IMR-90 (cell line): ENCODE data around the gene L3MBTL4. TPM values are rescaled to one million over a fixed set of nuclear protein-coding genes. Genes with fewer than 3 reads are reported as not detected.

Experiments used
- ATAC-seq: fragments of 200-7000 bp; cut with Tn5 transposase; 2 replicates; pipeline ENCODE4 v1.9.1; 2020; ENCODE audit warnings: low read depth, mild to moderate bottlenecking, moderate library complexity
- BruUV-seq: library from RNA; stranded (reverse); fragments of 400-500 nt; replicated peaks from 2 replicates; lab custom pipeline; 2021; lab: Mats Ljungman, UMichigan
- CTCF ChIA-PET: fragments of 300-600 bp; formaldehyde crosslinking; extraction: SDS; loops from one replicate; lab custom pipeline; 2021; ENCODE audit warnings: antibody characterized with exemption; lab: Yijun Ruan, JAX
- POLR2A ChIA-PET: fragments of 300-600 bp; sonication (Branson Sonifier 250); formaldehyde crosslinking; loops from one replicate; lab custom pipeline; 2022; ENCODE audit warnings: antibody characterized with exemption; ENCODE audit not compliant: unreplicated experiment; lab: Charles Lee
- DNase-seq: peaks from one replicate; pipeline ENCODE4 v3.0.0; 2013
- H2AFZ ChIP-seq: replicated peaks from 2 replicates; pipeline ENCODE3; 2013; ENCODE audit warnings: low read length, mild to moderate bottlenecking; ENCODE audit not compliant: poor library complexity
- H2AK5ac ChIP-seq: 2 replicates; pipeline ENCODE4 v1.6.1; 2013; ENCODE audit warnings: low read depth, low read length, inconsistent platforms
- H2AK9ac ChIP-seq: replicated peaks from 2 replicates; pipeline ENCODE3; 2013; ENCODE audit warnings: mild to moderate bottlenecking, low read depth, low read length, moderate library complexity; ENCODE audit not compliant: poor library complexity
- H2BK120ac ChIP-seq: 2 replicates; pipeline ENCODE4 v1.6.1; 2013; ENCODE audit warnings: low read depth, low read length, inconsistent platforms
- H2BK15ac ChIP-seq: 3 replicates; pipeline ENCODE4 v1.6.1; 2013; ENCODE audit warnings: low read depth, low read length, inconsistent platforms
- H2BK20ac ChIP-seq: 2 replicates; pipeline ENCODE4 v1.6.1; 2013; ENCODE audit warnings: low read depth, mild to moderate bottlenecking, inconsistent platforms, low read length, moderate library complexity
- H2BK5ac ChIP-seq: 2 replicates; pipeline ENCODE4 v1.6.1; 2013; ENCODE audit warnings: mild to moderate bottlenecking, low read depth, low read length, inconsistent platforms; ENCODE audit not compliant: poor library complexity, severe bottlenecking
- H3K14ac ChIP-seq: replicated peaks from 2 replicates; pipeline ENCODE4 v1.6.1; 2013; ENCODE audit warnings: low read depth, low read length, inconsistent platforms
- H3K18ac ChIP-seq: 2 replicates; pipeline ENCODE4 v1.6.1; 2013; ENCODE audit warnings: low read depth, low read length, control low read depth
- H3K23ac ChIP-seq: 2 replicates; pipeline ENCODE4 v1.6.1; 2013; ENCODE audit warnings: low read depth, low read length, inconsistent platforms
- H3K27ac ChIP-seq: 2 replicates; pipeline ENCODE4 v1.5.1; 2013; ENCODE audit warnings: mild to moderate bottlenecking, control low read depth, low read length; ENCODE audit not compliant: insufficient read depth
- H3K27me3 ChIP-seq: 2 replicates; pipeline ENCODE4 v1.6.1; 2013; ENCODE audit warnings: low read length; ENCODE audit not compliant: control insufficient read depth, insufficient read depth
- H3K36me3 ChIP-seq: 2 replicates; pipeline ENCODE4 v1.6.1; 2013; ENCODE audit warnings: low read length, mixed read lengths; ENCODE audit not compliant: control insufficient read depth, insufficient read depth
- H3K4ac ChIP-seq: 2 replicates; pipeline ENCODE4 v1.6.1; 2013; ENCODE audit warnings: low read depth, low read length, inconsistent platforms
- H3K4me1 ChIP-seq: 2 replicates; pipeline ENCODE4 v1.6.1; 2013; ENCODE audit warnings: low read length, mixed read lengths; ENCODE audit not compliant: control insufficient read depth, insufficient read depth
- H3K4me2 ChIP-seq: 2 replicates; pipeline ENCODE4 v1.6.1; 2013; ENCODE audit warnings: low read depth, mild to moderate bottlenecking, control low read depth, low read length, moderate library complexity
- H3K4me3 ChIP-seq: 2 replicates; pipeline ENCODE4 v1.5.1; 2013; ENCODE audit warnings: low read depth, mild to moderate bottlenecking, control low read depth, low read length, moderate library complexity; ENCODE audit not compliant: insufficient read depth
- H3K56ac ChIP-seq: 2 replicates; pipeline ENCODE4 v1.6.1; 2013; ENCODE audit warnings: low read length, inconsistent platforms; ENCODE audit not compliant: insufficient read depth; ENCODE audit errors: extremely low read depth
- H3K79me1 ChIP-seq, 2 experiments: 2 replicates each; pipeline ENCODE4 v1.6.1; 2013; ENCODE audit warnings: low read length in 2 of 2, inconsistent platforms in 1 of 2, low read depth in 1 of 2
- H3K9ac ChIP-seq: 2 replicates; pipeline ENCODE4 v1.6.1; 2013; ENCODE audit warnings: low read depth, low read length, control low read depth
- H3K9me1 ChIP-seq: 2 replicates; pipeline ENCODE4 v1.6.1; 2013; ENCODE audit warnings: low read length, inconsistent platforms; ENCODE audit not compliant: insufficient read depth
- H3K9me3 ChIP-seq: 2 replicates; pipeline ENCODE4 v1.6.1; 2013; ENCODE audit warnings: low read length; ENCODE audit not compliant: control insufficient read depth, insufficient read depth
- H4K20me1 ChIP-seq: 2 replicates; pipeline ENCODE4 v1.6.1; 2013; ENCODE audit warnings: low read length, inconsistent platforms; ENCODE audit not compliant: insufficient read depth
- H4K5ac ChIP-seq: 2 replicates; pipeline ENCODE4 v1.6.1; 2013; ENCODE audit warnings: mild to moderate bottlenecking, low read depth, low read length, control low read depth
- H4K8ac ChIP-seq, 2 experiments: 2 replicates each; pipeline ENCODE4 v1.6.1; 2013; ENCODE audit warnings: low read depth in 2 of 2, low read length in 2 of 2, control low read depth in 1 of 2, inconsistent platforms in 1 of 2
- H4K91ac ChIP-seq: 2 replicates; pipeline ENCODE4 v1.6.1; 2013; ENCODE audit warnings: low read depth, low read length, inconsistent platforms; ENCODE audit not compliant: insufficient read depth
- CEBPB ChIP-seq: IDR thresholded peaks from 2 replicates; pipeline ENCODE4 v1.6.1; 2012; ENCODE audit warnings: low read depth, low read length, improper control_type of control experiment
- MAZ ChIP-seq: IDR thresholded peaks from 2 replicates; pipeline ENCODE4 v1.6.1; 2012; ENCODE audit warnings: low read depth, mild to moderate bottlenecking, low read length, improper control_type of control experiment, moderate library complexity, borderline replicate concordance
- WGBS, 2 experiments: methylation state at CpG; one replicate each; pipeline versions ENCODE4 v1.1.5 to v1.1.7; 2013; ENCODE audit warnings: missing lambda C conversion rate in 2 of 2; ENCODE audit not compliant: insufficient read length in 1 of 2; ENCODE audit errors: extremely low coverage in 2 of 2; 5-methylcytosine and 5-hydroxymethylcytosine counted together
- dilution Hi-C: fragments of 300-500 bp; cut with HindIII; formaldehyde crosslinking; loops from one replicate; pipeline ENCODE4 v1.14.3; 2018; ENCODE audit warnings: low sequenced_read_pairs; ENCODE audit not compliant: unreplicated experiment
- in situ Hi-C: fragments of 300-500 bp; cut with MboI; formaldehyde crosslinking; loops from 3 replicates; pipeline ENCODE4 v1.14.3; 2019; ENCODE audit warnings: low sequenced_read_pairs, inconsistent platforms, mixed read lengths
- intact Hi-C: fragments of 100-400 bp; cut with micrococcal nuclease; formaldehyde crosslinking; loops from 2 replicates; pipeline ENCODE4 v1.10.0; 2022
- polyA plus RNA-seq, 3 experiments: library from polyadenylated mRNA; depleted of rRNA; stranded (reverse); fragments of >200 nt; gene quantifications; 2 replicates each; pipeline ENCODE4 v1.2.3, GENCODE V29; 2012; ENCODE audit warnings: low replicate concordance in 1 of 3
- total RNA-seq: library from RNA; depleted of rRNA; stranded (reverse); fragments of >200 nt; gene quantifications from 2 replicates; pipeline ENCODE4 v1.2.3, GENCODE V29; 2012

The L3MBTL4 gene
- total and polyA plus RNA-seq, 2 of the 4 experiments (the other 2 are of a cell fraction) = under 0.01 to 0.02 TPM

DNA sequence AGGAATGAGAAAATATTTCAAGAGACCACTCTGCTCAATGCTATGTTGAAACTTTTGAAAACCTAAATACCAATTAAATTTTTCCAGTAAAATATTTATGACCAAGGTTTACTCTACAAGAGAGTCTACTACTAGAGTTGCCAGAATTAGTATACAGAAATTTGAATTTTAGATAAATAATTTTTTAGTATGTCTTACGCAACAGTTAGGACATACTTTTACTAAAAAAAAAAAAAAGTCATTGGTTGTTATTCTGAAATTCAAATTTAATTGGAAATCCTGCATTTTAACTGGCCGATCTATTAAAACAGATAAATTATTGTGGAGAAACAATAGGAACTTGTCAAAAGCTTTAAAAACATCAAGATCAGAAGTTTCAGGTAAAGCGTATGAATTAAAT lies 470.3 kb downstream of the L3MBTL4 start:
- no peak overlapping the region for H4K8ac ChIP-seq
- intact Hi-C loops = no loop called here
- no peak overlapping the region for H2AFZ ChIP-seq
- no peak overlapping the region for H3K14ac ChIP-seq
- in situ Hi-C loops = no loop called here
- no peaks in the 10 kb centered on the region for H3K36me3 ChIP-seq
- H4K5ac ChIP-seq = no peak overlapping the region
- no peak for TF ChIP-seq MAZ
- peak; percentile 67 for TF ChIP-seq CEBPB
- no peak overlapping the region for H2BK120ac ChIP-seq
- no peak overlapping the region for H3K18ac ChIP-seq
- no peak overlapping the region for H2BK5ac ChIP-seq
- no peak overlapping the region for H3K4me3 ChIP-seq
- H3K4me1 ChIP-seq = 0 out of 2 replicates have a peak, but pooled peaks cover 1% of the 10 kb centered on the region
- no peaks in the 10 kb centered on the region for H3K9me3 ChIP-seq
- H4K91ac ChIP-seq = no peak overlapping the region
- dilution Hi-C loops = no loop called here
- no peak overlapping the region for H2AK9ac ChIP-seq
- no peak overlapping the region for H3K4ac ChIP-seq
- no peak overlapping the region for H3K56ac ChIP-seq
- no peaks in the 10 kb centered on the region; the same call in 1 of the 2 replicates for H3K27me3 ChIP-seq
- no peak overlapping the region for H3K23ac ChIP-seq
- H3K27ac ChIP-seq = no peak overlapping the region
- WGBS, 2 experiments = no CpG with 5 or more reads among the region's 3 CpGs
- no peak overlapping the region for H2AK5ac ChIP-seq
- no peak overlapping the region for H3K4me2 ChIP-seq
- no peak overlapping the region for H2BK20ac ChIP-seq
- no peak overlapping the region for H2BK15ac ChIP-seq
- BruUV-seq = no TSS peak
- ChIA-PET CTCF (interaction anchor here (0.7 kb wide), 1 partner anchor 356 kb away, joined by 3 read pairs; no protein-coding TSS in a partner anchor), POLR2A (no interaction called here)
- no peak overlapping the region for H3K9ac ChIP-seq
- H4K20me1 ChIP-seq = no peaks in the 10 kb centered on the region
- DNase-seq (no peak), ATAC-seq (no peak)
- no peaks in the 10 kb centered on the region for H3K79me1 ChIP-seq
- H3K9me1 ChIP-seq = no peaks in the 10 kb centered on the region
